HG03175 (cell line): ENCODE data around the gene BTBD16.

Source experiments
- ATAC-seq: cut with Tn5 transposase; IDR thresholded peaks from one replicate; pipeline ENCODE4 v1.9.1; 2021; ENCODE audit warnings: mild to moderate bottlenecking, moderate library complexity; ENCODE audit not compliant: unreplicated experiment

Gene BTBD16

GRCh38 chr10:122271076-122271475, at the start of gene BTBD16:
Gene BTBD16 (plus strand): TSS chr10:122271296. CDS start chr10:122275082, 3,786 bp downstream.
- ATAC-seq = no peak

DNA sequence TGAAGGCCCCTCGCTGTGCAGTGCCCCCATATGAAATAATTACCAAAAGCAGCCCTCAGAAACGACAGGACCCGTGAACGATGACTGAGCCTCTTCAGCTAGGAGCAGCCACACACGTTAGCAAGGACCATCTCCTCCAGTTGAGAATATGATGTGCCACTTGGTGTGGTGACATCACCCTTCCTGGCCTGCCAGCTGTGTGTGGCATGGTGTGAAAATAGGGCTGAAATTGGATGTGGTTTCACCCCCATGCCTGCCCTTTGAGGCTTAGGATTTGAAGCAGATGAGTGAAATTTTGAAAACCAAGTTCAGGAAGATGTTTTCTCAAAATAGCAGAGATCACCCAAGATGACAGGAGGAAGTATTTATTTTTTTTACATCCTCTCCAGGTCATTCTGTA, 49.1 kb upstream of the BTBD16 start:
- ATAC-seq = no peak

GRCh38 chr10:122222638-122223037, 48.5 kb upstream of the BTBD16 start:
- ATAC-seq = no peak

DNA sequence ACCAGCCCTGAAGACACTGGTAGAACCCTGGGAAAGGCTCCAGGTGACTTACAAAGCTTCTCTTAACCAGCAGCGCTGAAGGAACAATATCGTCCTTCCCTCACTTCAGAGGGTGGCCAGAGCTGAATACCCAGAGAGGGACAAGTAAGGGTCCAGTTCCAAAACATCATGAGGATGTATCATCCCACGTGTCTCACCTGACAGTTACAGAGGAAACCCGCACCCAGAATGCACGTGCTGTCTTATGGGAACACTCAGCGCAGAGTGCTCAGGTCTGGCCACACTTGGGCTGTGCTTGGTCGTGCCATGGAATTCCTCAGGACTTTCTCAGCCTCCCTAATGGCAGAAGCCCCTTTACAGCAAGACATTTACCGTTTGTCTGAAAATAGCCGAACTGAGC, 46.9 kb upstream of the BTBD16 start:
- ATAC-seq = no peak

DNA sequence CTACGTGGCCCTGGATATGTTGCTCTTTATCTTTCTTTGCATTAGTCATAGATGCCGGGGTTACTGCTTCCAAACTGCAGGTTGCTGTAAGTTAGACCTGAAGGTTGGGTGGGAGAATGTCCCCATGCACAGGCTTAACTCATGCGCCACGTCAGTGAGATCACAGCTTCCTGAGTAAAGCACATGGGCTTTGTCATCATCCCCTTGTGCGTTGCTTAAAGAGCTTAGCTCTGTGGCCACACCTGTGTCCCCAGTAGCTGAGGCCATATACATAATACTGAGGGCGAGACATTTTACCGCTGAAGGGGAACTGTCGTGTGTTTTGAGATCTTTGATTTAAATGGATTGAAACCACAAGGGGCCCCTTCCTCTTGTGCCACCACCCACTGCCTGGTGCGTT, 45.8 kb upstream of the BTBD16 start:
- ATAC-seq = no peak

GRCh38 chr10:122227754-122228153, 43.3 kb upstream of the BTBD16 start:
- no peak for ATAC-seq

- ATAC-seq = no peak
These were observed 41.4 kb upstream of the BTBD16 start for GRCh38 chr10:122229666-122230065.

- no peak for ATAC-seq
These were observed 40.9 kb upstream of the BTBD16 start for GRCh38 chr10:122230222-122230621.

DNA sequence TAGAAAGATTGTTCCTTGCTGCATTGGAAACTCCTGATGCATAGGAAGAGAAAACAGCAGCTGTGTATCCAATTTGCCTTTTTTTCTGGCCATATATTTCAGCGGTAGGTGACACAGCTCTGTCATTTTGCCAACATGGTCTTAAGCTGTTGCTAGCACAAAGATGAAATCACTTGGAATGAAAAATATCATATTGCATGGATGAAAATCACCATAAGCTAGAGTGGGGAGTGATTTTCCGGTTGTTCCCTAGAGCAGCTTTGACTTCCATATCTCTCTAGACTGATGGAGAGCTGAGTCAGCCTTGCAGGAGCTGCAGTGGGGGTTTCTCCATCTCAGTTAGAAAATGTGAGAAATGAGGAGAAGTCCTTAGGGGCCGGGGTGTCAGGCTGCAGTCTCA, 38.3 kb upstream of the BTBD16 start:
- no peak for ATAC-seq

- ATAC-seq = no peak
These were observed 37.2 kb upstream of the BTBD16 start for GRCh38 chr10:122233857-122234348.

- ATAC-seq = no peak
These were observed 36.7 kb upstream of the BTBD16 start for GRCh38 chr10:122234416-122234815.

DNA sequence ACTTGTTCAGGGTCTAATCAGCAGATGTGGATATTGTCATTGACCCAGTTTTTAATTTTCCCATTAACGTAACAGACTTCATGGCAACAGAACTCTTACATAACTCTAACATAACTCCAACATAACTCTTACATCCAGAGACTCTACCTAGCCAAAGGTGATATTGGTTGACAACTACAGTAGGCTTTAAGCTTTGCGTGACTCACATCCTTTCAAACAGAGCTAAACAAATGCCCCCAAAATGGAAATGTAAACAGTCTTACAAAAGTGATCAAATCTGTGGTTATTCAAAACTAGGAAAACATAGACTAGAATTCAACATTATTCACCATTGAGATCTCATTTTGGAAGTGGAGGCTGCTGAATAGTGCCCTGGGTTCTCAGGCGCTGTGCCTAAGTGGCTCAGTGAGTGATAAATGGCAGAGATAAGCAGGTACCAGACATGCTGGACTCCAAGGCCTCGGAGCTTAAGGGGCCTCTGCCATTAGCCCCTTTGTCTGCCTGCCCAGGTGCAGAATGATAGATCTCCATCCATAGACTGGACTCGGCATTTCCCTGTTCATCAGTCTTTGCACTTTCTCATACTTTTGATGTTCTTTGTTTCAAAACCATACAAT, 34.3 kb upstream of the BTBD16 start:
- no peak for ATAC-seq

DNA sequence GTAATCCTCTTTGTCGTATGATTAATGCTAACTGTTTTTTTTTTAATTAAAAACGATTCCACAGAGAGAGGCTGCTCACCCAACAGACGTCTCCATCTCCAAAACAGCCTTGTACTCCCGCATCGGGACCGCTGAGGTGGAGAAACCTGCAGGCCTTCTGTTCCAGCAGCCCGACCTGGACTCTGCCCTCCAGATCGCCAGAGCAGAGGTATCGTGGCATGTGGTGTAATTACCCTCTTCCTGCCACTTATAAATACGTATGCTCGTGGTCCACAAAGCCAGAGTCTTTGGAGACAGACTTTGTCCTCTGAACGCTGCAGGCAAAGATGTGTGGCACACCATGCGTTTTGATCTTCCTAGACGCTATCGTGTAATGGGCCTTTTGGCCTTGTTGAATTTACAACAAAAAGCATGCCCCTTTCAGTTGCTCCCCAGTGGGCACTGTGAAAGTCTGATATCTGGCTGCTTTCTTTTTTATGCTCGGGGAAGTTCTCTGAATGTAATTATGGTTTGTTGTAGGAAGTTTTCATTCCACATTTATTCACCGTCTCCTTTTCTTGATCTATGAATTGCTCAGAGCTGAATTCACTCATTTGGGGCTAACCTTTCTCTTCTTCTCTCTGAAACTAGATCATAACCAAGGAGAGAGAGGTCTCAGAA, 33.6 kb upstream of the BTBD16 start:
- no peak for ATAC-seq

DNA sequence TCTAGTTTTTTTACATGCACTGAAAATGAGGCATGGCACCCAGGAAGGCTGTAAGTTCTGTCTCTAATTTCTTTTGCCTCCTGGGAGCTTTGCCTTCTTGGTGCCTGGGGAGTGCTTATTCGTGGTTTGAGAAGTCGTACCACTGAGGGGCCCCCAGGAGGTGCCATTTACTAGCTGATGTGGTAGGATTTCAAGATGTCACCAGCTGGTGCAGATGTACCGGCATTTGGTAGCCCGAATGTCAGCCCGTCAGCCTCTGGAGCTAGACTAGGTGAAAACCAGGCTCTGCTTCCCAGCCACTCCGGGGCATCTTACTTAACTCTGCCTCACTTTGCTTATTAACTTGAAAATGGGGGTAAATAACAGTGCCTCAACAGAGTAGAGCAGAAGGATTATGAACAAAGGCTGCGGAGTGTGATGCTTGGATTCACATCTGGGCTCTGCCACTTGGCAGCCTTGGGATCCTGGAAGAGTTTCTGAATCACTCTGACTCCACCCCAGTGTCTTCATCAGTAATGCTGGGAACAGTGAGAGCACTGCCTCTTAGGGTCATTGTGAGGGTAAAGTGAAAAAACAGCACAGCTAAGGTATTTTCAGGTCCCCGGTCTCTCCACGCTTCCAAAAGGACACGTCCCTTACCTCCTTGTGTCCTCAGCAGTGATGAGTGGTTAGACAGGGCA, 31.4 kb upstream of the BTBD16 start:
- no peak for ATAC-seq

GRCh38 chr10:122240401-122240800, 30.7 kb upstream of the BTBD16 start:
- no peak for ATAC-seq

GRCh38 chr10:122241836-122242235, 29.3 kb upstream of the BTBD16 start:
- ATAC-seq = no peak

GRCh38 chr10:122243550-122243949, 27.5 kb upstream of the BTBD16 start:
- ATAC-seq = no peak

DNA sequence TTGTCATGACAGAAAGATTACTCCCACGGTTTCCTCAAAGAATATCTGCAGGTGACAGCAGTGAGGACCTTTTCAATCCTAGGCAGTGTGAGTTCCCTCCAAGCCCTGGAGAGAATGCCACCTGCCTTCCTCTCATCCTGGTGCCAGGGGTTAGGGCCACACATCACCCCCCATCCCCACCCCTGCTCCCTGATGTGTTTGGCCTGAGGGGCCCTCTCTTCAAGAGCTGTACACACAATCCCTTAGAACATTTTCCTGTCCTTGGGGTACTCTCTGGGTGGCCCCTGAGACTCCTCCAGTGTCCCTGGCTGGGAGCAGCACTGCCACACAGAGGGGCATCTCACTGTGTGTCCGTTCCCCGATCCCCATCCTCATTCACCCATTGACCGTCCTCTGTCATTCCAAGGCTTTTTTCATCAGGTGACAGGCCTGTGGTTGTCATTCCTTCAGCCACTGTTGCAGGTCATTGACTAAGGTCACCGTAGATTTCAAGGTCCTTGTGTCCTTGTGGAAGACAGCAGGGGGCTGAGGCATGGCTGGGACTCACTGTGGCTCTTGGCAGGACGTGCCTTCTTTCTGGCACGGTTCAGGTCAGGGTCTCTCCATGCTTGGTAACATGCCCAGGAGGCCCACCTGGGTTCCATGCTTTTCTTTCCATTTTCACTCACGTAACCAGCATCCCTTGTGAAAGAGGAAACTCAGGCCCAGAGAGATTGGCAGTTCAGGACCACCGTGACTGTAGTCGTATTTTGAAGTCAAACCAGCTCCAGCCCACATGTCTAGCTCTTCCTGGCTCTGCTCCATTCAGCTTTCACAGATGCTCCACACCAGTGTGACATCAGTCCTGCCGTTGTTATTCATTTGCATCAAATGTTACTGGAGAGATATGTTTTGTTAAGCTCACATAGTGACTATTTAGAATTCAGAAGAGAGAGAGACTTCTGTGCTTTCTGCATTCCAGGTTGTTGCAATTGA, 26.8 kb upstream of the BTBD16 start:
- ATAC-seq = no peak

GRCh38 chr10:122245136-122245535, 26.0 kb upstream of the BTBD16 start:
- no peak for ATAC-seq

- ATAC-seq = no peak
These were observed 25.2 kb upstream of the BTBD16 start for GRCh38 chr10:122245897-122246296.
